Esophagus mucosa (tissue), 1 donor: ENCODE results near the gene RBFOX2. TPM values are rescaled to one million over a fixed set of nuclear protein-coding genes. Genes with fewer than 3 reads are reported as not detected.

Source experiments
- ATAC-seq: fragments of 200-7000 bp; cut with Tn5 transposase; one replicate; pipeline ENCODE4 v1.9.1; 2020
- total RNA-seq: library from RNA; stranded (reverse); gene quantifications from one replicate; pipeline ENCODE4 v1.2.4, GENCODE V29; 2023
- donor health status: DM: yes; HTN: yes; CAD: no.

Gene RBFOX2
- total RNA-seq, 1 donor from 2014 or later, result 42.9 TPM

DNA sequence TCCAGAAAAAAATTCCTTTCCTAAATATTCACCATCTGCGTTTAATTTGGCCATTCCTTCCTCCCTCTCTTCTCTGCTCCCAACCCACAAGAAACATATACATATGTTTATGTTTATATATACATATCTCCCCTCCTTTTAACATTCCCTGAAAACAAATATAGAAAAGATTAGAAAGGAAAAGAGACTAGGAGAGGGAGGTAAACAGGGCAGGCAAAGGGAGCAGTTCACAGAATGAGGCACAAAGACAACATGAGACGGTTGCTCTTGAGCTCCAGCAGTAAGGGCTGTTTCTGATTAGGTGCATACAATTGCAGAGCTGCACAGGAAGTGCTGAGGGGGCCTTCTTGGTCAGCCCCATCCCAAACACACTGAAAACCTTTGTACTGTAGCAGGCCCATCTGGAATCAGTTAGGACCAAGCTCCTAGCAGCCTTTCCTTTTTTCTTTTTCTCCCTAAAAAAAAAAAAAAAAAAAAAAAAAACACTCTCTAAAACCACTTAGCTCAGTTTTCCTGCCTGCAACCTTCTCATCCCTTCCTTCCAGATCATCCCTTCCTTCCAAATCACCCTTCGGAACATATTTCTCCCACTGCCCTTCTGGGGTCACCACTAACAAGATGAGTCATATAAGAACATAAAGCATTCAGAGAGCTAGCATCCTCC, 57.0 kb downstream of the RBFOX2 start:
- ATAC-seq, result no peak

DNA sequence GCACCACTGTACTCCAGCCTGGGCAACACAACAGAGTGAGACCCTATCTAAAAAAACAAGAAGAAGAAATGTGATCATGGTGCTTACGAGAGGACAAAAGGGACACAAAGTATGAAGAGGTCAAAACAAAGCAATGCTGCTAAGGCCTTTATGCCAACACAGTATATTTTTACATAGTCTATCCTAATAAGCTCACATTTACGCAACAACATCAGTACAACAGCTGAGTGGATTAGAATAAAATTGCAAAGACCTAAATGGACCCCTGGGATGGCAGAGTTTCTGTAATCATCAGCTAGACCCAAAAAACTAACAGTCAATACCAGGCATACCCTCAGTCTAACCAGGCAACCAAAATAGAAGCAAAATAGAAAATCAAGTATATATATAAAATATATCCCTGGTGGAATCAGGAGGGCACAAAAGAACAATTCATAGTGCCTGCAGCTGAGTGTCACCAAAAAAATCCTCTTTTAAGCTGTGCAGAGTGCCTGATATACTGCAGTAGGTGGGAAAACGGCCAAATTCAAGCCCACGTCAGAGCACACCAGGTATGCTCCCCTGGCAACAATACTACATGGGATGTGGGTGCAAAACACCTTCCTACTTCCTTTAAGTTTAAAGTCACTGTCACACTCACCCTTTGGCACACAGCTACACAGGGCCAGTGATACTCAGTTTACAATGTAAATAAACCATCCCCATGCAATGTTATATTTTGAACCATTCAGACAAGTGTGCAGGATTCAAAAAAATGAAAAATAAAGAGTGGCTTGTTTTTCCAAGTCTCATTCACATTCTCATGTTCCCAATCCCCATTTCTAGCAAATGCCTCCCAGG, 57.8 kb downstream of the RBFOX2 start:
- ATAC-seq, result no peak

DNA sequence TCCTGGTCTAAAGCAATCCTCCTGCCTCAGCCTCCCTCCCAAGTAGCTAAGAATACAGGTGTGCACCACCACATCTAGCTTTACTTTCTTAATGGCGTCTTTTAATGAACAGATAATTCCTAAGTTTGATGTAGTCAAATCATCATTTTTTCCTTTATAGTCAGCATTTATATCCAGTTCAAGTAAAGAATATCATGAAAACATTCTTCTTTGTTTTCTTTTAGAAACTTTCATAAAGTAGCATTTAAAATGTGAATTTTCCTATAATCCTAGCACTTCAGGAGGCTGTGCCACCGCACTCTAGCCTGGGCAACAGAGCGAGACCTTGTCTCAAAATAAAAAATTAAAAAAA, 61.6 kb downstream of the RBFOX2 start:
- ATAC-seq, result no peak

DNA sequence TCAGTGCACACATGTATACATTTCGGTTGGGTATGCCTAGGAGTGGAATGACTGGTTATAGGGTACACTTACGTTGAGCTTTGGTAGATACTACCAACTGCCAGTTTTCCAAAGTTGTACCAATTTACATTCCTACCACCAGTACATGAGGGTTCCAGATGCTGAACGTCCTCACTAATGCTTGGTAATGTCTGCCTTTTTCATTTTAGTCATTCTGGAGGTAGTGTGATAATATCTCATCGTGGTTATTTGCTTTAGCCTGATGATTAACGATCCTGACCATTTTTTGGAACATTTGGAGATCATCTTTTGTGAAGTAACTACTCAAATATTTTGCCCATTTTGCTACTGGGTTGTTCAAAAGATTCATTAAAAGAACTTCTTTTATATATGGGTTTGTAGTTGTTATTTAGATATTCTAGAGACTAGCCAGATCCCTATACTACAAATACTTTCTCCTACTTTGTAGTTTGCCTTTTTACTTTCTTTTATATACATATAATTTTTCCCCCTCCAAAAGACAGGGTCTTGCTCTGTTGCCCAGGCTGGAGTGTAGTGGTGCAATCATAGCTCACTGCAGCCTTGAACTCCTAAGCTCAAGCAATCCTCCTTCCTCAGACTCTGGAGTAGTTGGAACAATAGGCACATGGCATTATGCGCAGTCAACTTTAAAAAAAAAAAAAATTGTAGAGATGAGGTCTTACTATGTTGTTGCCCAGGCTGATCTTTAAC, 62.1 kb downstream of the RBFOX2 start:
- ATAC-seq, result no peak

DNA sequence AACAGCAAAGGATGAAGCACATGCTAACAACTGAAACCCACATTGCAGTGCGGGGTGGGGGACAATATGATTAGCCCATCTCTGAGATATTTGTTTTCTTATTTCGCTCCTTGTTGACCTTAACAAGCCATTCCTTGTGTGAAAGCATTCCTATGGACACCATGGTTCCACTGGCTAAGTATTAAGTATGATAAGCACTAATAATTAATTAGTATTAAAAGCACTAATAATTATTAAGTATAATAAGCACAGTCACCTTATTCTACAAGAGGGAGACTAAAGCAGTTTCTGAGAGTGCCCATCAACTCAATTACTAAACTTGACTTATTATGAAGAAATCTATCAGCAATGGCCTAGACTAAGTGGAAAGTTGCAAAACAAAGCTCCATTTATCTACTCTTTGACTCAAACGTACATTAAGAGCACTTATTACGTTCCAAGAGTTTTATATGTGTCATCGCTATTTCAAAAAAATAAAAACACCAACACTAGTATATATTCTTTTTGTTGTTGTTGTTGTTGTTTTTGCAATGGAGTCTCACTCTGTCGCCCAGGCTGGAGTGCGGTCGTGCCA, 65.3 kb downstream of the RBFOX2 start:
- ATAC-seq, result no peak

DNA sequence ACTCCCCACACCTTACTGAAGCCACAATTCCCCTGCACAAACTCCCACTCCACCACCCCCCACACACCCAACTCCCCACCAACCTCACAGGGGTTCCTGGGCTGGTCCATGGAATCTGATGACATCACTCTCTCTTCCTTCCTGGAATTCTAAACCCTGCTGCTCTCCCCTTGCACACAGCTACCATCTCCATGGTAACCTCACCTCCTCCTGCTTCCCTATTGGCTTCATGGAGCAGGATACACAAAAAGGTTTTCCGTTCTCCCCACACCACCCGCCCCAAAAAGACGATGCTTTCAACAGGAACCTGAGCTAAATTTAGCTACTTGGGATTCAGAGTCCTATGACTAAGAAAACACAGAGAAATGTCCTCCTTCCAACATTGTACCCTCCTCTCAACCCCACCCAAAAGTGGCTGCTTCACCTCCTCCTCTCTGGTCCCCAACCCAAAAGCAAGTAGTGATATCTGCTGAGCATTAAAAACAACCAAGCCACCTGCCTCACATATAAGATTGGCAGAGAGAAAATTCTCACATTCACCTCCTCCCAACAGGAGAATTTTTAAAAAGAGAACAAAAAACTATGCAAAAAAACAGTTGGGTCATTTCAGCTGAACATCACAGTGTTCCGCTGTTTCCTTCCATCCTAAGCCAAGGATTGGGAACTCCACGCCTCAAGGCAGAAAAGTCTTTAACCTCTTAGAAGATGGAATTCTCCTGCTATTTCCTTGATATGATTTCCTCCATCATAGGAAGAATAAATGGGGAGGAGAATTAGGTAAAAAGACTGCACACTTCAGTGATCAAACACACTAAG, 66.9 kb downstream of the RBFOX2 start:
- peak; percentile 63 for ATAC-seq

DNA sequence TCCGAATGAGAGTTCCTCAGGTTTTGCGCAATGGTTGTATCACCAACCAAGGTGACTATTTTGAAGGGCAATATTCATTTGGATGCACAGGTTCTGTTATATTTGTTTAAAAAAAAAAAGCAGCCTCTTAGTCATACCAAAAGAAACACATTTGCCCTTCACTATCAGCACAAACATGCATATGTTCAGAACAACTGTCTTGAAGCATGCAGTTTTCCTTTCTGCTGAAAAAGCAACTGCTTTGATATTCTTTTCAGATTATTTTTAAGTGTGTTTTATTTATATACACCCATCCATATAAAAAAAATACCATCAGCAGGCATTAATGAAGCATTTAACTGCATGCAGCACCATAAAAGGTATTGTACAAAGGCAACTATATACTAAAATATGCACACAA, 67.8 kb downstream of the RBFOX2 start:
- ATAC-seq, result no peak

DNA sequence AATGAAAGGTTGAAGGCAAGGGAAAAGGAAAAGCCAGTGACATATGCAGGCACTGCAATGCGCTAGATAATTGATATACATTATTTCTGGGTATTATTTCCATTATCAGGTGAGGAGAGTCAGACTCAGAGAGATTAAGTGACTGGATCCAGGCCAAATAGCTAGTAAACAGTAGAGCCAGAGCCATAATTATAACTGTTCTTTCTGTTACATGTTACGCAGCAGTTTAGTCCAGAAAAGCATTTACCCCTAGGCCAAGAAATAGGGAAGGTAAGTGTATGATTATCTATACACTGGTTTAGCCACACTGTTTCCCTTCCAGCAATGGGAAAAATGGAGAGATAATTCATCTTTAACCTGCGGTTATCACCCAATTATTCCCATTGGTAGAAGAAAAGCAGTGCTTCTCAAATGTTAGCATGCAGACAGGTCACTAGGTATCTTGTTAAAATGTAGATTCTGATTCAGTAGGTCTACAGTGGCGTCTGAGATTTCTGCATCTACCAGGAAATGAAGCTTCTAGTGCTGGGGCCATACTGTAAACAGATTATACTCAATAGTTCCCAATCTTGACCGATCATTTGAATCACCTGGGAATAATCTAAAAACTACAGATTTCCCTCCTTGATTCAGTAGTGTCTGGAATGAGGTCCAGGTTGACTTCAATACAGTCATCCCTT, 69.4 kb downstream of the RBFOX2 start:
- ATAC-seq, result no peak

DNA sequence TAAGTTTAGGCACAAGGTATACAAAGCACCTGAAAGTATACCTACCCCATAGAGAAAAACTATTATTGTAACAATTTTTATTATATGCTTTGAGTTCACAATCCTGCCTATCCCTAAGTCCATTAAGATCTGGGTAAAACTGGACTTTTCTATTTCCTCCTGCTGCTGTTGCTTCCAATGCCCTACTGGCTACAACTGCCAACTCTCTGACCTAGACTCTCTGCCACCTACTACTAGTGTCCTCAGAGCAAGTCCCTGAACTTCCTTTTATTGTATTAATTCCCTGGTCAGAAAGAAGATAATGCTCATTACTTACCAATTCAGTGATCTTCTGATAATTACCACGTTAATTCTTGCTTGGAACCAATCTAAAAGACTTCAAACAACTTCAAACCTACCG, 70.3 kb downstream of the RBFOX2 start:
- ATAC-seq, result no peak

DNA sequence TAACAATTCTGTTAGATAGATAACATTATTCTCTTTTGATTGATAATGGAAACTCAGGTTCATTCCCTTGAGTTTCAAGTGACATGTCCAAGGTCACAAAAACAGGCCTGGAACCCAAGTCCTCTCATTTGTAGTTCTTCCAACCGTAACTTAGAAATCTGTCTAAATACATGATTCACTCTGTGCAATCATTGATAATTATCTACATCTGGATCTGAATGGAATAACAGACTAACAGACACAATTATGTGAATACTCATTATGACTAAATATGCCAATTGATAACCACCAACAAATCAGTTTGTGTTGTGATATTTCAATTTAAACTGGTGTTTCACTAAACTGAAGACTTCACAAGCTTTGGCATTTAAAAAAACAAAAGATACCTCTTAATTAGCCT, 71.0 kb downstream of the RBFOX2 start:
- no peak for ATAC-seq

DNA sequence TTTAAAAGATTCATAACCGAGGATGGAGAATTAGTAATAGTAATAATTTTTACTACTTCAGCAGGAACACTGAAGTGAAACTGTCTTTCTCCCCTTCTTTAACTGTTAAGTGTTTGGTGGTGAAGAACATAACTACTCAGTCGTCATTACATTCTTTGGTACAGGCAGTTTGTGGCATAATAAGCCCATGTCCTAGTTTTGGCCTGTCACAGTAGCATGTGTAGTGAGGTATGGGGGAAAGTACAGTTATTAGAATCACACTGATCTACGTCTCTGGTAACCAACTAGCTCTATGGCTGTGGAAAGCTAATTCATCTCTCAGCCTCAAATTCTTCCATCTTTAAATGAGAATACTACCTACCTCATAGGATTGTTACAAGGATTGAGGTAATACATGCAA, 71.8 kb downstream of the RBFOX2 start:
- ATAC-seq, result no peak

DNA sequence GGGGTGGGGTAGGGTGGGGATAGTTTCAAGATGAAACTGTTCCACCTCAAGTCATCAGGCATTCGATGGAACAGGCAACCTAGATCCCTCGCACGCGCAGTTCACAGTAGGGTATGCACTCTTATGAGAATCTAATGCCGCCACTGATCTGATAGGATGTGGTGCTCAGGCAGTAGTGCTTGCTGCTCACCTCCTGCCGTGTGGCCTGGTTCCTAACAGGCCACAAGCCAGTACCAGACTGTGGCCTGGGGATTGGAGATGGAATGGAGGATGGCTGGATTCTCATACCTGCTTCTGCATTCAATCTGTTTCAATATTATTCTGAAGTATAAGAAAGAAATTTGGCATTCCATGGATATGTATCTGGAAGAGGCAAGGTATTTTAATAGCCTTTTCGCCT, 73.1 kb downstream of the RBFOX2 start:
- ATAC-seq, result no peak

DNA sequence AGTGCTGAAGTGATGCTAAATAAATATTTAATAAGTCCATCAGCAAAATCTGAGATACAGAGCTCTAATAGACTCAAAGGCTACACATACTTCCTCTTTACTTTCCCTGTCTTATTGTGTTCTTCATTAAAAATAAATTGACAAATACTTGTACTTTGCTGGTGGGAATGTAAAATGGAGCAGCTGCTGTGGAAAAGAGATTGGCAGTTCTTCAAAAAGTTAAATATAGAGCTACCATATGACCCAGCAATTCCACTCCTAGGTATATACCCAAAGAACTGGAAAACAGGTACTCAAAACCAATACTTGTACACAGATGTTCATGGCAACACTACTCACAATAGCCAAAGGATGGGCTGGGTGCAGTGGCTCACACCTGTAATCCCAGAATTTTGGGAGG, 76.0 kb downstream of the RBFOX2 start:
- no peak for ATAC-seq

DNA sequence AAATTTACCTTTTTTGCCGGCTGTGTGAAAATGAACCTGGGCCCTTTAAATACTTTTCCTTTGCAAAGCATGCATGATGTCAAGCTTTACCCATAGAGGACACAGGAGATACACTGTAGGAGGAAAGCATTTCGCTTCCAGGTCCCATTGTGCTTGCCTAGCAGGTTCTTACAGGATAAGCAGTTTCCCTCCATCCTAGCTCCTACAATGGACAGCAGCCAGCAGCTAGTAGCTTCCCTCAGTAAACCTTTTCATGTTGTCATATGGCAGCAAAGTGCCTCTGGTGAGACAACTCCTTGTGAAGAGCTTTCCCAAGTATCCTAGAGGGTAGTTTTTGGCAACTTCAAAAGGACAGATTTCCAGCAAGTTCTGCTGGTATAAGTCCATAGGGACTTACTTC, 78.4 kb downstream of the RBFOX2 start:
- ATAC-seq, result peak; percentile 46

DNA sequence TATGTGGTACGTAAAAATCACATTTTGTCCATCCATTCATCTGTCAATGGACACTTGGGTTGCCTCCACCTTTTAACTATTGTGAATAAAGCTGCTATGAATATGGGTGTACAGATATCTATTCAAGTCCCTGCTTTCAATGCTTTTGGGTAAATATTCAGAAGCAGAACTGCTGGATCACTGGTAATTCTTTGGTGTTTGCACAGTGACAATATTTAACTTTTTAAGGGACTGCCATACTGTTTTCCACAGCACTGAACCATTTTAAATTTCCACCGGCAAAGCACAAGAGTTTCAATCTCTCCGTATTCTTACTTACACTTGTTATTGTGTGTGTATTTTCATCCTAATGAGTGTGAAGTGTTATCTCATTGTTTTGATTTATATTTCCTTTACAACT, 79.4 kb downstream of the RBFOX2 start:
- ATAC-seq, result no peak

DNA sequence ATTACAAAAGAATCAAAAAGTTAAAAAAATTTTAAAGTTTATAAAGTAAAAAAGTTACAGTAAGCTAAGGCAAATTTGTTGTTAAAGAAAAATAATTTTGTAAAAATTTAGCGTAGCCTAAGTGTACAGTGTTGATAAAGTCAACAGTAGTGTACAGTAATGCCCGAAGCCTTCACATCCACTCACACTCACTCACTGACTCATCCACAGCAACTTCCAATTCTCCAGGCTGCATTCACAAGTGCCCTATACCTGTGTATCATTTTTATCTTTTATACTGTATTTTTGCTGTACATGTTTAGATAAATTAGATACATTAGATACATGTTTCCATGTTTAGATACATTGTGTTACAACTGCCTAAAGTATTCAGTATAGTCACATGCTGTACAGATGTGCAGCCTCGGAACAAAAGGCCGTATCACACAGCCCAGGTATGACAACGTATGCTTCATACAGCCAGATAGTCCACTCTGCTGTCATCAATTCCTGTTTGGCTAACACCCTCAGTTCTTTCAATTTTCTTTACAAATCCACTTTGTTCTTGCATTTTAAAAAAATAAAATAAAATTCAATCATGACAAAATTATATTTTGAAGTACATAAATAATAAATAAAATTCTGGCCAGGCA, 80.7 kb downstream of the RBFOX2 start:
- no peak for ATAC-seq

DNA sequence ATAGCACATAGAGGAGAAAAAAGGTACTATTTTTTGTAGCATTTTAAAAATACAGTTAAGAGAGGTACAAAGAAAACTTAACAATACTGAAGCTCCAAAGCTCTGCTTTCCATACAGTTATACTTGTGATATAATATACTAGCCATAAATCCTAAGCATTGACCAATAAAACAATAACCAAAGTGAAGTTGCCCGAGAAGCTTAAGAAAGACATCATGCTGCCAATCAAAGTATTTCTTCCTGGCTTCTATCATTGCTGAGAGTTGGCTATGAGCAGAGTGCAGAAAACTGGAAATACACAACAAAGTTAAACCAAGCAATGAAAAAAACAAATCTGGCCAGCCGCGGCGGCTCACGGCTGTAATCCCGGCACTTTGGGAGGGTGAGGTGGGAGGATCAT, 84.2 kb downstream of the RBFOX2 start:
- ATAC-seq, result no peak

DNA sequence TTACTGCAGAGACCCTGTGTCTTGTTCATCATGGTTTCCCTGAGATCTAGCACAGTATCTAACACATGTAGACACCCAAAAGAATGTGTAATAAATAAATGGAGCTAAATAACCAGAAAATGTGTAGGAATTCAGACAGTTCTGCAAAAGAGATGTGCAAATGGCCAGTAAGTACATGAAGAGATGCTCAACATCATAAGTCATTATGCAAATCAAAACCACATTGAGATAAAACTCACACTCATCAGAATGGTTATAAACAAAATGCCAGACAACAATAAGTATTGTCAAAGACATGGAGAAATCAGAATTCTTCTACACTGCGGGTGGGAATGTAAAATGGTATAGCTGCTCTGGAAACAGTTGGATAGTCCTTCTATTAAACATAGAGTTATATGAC, 88.5 kb downstream of the RBFOX2 start:
- no peak for ATAC-seq

DNA sequence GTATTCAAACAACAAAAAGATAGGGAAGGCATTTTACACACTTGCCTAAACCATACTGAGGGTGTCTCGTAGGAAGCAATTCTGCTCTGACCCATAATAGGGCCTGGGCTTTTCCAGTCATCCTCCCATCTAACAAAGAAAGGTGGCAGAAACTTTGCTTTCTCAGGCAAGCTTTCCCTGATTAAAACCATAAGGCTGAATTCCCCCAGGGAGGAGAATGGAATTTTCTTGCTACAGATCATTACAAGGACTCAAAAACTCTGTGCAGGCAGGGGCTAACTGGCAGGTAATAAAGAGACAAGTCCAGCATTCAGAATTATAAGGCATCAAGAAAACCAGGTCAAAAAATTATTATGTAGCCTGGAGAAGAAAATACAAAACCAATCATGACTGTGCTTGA, 90.4 kb downstream of the RBFOX2 start:
- no peak for ATAC-seq

DNA sequence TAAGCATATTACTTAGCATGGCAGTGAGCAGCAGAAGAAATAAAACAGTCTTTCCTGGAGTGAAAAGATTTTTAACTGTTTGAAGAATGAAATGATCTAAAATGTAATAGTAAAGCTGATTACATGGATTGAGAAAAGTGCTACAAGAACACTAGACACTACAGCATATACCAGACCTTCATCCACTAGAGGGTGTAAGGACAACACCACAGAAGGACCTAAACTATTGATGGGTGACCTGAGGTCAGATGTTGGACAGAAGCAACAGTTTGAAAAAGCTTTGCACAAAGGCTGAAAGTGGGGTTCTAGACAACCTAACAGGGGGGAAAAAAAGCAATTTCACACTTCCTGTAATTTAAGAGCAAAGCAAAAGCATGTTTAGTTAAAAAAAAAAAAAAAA, 97.7 kb downstream of the RBFOX2 start:
- ATAC-seq, result peak; percentile 83

DNA sequence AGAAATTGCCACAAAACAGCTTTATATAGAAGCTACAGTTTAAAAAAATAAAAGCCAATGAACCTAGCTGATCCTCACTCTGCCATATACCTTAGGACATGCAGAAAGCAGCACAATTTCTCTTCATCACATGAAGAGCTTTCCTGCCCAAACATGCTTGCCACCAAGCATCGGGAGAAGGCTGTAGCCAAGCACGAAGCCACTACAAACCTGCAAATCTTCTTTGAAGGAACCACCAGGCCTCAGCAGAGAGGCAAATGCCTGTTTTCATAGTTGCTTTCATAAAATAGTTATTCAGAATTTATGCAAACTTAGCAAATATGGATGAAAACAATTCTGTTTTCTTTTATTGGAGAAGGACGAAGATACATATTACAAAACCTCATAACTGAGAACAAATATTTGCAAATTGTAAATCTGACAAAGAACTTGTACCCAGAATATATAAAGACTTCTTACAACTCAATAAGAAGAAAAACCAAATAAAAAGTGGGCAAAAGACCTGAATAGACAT, 100.3 kb downstream of the RBFOX2 start:
- ATAC-seq, result peak; percentile 33
